Stimulated activated memory B cell treated with anti-CD40 and anti-IgM and Interleukin-4, amounts not matched to agents 10 μg/mL and 1 μg/mL and 100 μg/mL, for 72 hours (primary cell): ENCODE data around the gene BRD4.
A peak's percentile ranks its signal among the peaks of the same experiment; 100 is the strongest.

Source experiments
- ATAC-seq: fragments of 150-1000 bp; cut with Tn5 transposase; 2 replicates; pipeline ENCODE4 v1.10.0; 2021
- H3K27ac Mint-ChIP-seq: one replicate; pipeline ENCODE4 v1.8.0; 2022; ENCODE audit warnings: mild to moderate bottlenecking, mixed read lengths
- H3K27me3 Mint-ChIP-seq: one replicate; pipeline ENCODE4 v1.8.0; 2022; ENCODE audit warnings: mixed read lengths
- H3K36me3 Mint-ChIP-seq: one replicate; pipeline ENCODE4 v1.8.0; 2022; ENCODE audit warnings: mixed read lengths
- H3K4me1 Mint-ChIP-seq: one replicate; pipeline ENCODE4 v1.8.0; 2022; ENCODE audit warnings: mixed read lengths
- H3K4me3 Mint-ChIP-seq: one replicate; pipeline ENCODE4 v1.8.0; 2022; ENCODE audit warnings: mild to moderate bottlenecking, moderate library complexity, mixed read lengths
- H3K9me3 Mint-ChIP-seq: one replicate; pipeline ENCODE4 v1.8.0; 2022; ENCODE audit warnings: mixed read lengths

BRD4 gene

GRCh38 chr19:15280048-15280725 lies 52.2 kb downstream of the BRD4 start:
- H3K4me1 Mint-ChIP-seq = peaks cover 91% of the 10 kb centered on the region
- H3K27ac Mint-ChIP-seq = peak overlapping the region; percentile 46
- H3K36me3 Mint-ChIP-seq = peaks cover 5% of the 10 kb centered on the region
- no peak for ATAC-seq
- no peaks in the 10 kb centered on the region for H3K9me3 Mint-ChIP-seq
- H3K27me3 Mint-ChIP-seq = no peaks in the 10 kb centered on the region
- no peak overlapping the region for H3K4me3 Mint-ChIP-seq

DNA sequence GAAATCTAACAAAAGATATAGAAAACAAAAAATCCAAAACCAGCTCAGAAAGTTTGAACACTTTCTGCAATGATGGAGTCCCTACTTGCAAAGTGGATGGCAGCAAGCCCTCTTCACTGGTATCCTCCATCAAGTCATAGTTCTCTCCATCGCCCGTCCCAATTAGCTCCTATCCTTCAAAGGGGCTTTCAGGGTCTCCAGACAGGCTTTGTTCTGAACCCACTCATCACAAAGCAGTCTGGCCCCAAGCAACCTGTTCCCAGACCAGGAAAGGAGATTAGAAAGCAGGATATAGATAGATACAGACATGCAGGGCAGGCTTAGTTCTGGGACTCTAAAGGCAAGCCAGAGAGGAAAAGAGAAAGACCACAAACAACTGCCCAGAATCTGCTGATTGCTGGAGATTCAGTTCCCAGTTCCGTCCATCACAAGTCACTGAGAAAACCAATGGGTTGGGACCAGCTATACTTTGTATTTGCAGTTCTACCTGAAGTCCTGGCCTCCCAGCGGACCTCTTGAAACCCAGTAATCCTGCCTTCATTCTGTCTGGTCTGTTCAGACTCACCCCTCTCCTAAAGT lies 52.9 kb downstream of the BRD4 start:
- no peaks in the 10 kb centered on the region for H3K27me3 Mint-ChIP-seq
- H3K36me3 Mint-ChIP-seq = peaks cover 5% of the 10 kb centered on the region
- no peak for ATAC-seq
- H3K27ac Mint-ChIP-seq = peak overlapping the region; percentile 46
- no peak overlapping the region for H3K4me3 Mint-ChIP-seq
- H3K9me3 Mint-ChIP-seq = no peaks in the 10 kb centered on the region
- peaks cover 91% of the 10 kb centered on the region for H3K4me1 Mint-ChIP-seq

- Mint-ChIP-seq H3K27me3 (no peaks in the 10 kb centered on the region), H3K4me1 (peaks cover 85% of the 10 kb centered on the region), H3K36me3 (peaks cover 14% of the 10 kb centered on the region), H3K27ac (peak overlapping the region; percentile 50), H3K9me3 (no peaks in the 10 kb centered on the region), H3K4me3 (no peak overlapping the region)
- ATAC-seq = no peak
Observed at GRCh38 chr19:15276620-15277215, 55.6 kb downstream of the BRD4 start.

DNA sequence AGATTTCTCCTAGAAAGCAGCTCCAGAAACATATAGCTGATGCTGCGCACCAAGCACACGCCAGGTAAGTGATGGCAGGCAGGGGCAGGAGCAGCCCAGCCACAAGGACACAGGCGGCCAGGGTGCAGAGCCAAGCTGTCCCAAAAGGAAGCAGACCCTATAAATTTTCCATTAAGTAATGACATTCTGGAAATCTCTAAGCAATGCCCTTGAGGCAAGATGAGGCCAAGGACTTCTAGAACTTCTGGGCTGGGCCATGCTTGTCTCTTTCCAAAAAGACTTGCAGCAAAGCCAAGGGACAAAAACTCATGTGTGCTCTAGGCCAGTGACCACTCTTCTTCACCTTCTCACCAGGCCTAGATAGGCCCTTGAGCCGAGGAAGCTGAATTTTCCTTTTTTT lies 57.9 kb downstream of the BRD4 start:
- Mint-ChIP-seq H3K9me3 (no peaks in the 10 kb centered on the region), H3K36me3 (peaks cover 36% of the 10 kb centered on the region), H3K27me3 (no peaks in the 10 kb centered on the region), H3K27ac (peak overlapping the region; percentile 59), H3K4me1 (peaks cover 85% of the 10 kb centered on the region), H3K4me3 (no peak overlapping the region)
- no peak for ATAC-seq

GRCh38 chr19:15269806-15270205 lies 62.5 kb downstream of the BRD4 start:
- ATAC-seq = no peak
- H3K4me1 Mint-ChIP-seq = peaks cover 74% of the 10 kb centered on the region
- H3K36me3 Mint-ChIP-seq = peaks cover 49% of the 10 kb centered on the region
- no peaks in the 10 kb centered on the region for H3K27me3 Mint-ChIP-seq
- no peak overlapping the region for H3K4me3 Mint-ChIP-seq
- no peaks in the 10 kb centered on the region for H3K9me3 Mint-ChIP-seq
- peak overlapping the region; percentile 55 for H3K27ac Mint-ChIP-seq

GRCh38 chr19:15268928-15269253 lies 63.4 kb downstream of the BRD4 start:
- H3K36me3 Mint-ChIP-seq = peaks cover 56% of the 10 kb centered on the region
- H3K9me3 Mint-ChIP-seq = no peaks in the 10 kb centered on the region
- no peak overlapping the region for H3K4me3 Mint-ChIP-seq
- no peak for ATAC-seq
- peak overlapping the region; percentile 64 for H3K27ac Mint-ChIP-seq
- peaks cover 64% of the 10 kb centered on the region for H3K4me1 Mint-ChIP-seq
- no peaks in the 10 kb centered on the region for H3K27me3 Mint-ChIP-seq

DNA sequence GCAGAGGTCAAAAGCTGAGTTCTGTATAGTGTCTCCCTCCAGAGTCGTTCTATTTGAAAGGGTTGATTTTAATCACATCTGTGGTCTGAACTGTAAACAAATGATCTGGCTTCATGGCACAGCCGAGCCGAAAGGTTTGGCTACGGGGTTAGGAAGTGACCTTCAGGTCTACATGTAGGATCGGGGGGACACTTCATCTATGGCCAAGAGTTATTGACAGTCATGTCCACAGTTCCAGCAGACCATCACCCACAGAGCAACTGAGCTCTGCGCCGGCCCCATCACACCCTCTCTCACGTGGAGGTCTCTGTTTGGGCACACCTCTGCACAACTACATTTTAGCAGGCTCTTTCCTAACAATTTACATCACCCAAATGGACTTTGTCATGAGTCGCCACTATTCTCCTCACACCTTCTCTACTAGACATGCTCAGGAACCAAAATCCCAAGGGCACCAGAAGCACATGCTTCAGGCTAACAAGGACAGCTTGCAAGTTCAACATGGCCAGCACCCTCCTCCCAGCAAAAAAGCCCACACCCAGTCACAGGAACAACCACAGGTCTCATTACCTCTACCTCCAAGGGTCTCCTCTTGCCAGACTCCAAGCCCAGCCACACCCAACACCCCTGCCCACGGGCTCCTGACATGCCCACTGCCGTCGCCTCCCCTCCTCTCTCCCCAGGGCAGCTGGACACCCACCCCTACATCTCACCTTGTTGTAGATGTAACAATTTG lies 64.0 kb downstream of the BRD4 start:
- Mint-ChIP-seq H3K27ac (peak overlapping the region; percentile 64), H3K4me3 (no peak overlapping the region), H3K36me3 (peaks cover 61% of the 10 kb centered on the region), H3K27me3 (no peaks in the 10 kb centered on the region), H3K4me1 (peaks cover 62% of the 10 kb centered on the region), H3K9me3 (no peaks in the 10 kb centered on the region)
- no peak for ATAC-seq

DNA sequence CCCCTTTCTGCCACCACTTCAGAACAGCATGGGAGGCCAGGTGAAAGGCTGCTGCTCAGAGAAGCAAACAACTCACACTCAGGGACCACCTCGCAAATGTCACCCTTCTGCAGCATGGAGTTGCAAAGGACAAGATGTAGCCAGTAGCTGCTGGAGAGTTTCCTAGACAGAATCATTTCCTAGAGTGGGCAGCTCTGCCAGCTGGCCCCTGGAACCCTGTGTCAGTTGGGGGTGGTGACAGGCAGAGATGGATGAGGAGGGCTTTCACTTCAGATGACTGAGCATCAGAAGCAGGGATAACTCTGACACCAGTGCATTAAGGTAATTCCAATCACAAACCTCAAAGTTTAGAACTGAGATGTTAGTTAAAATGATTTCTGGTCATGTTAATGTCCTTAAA lies 65.7 kb downstream of the BRD4 start:
- no peak for ATAC-seq
- H3K4me1 Mint-ChIP-seq = peaks cover 48% of the 10 kb centered on the region
- H3K36me3 Mint-ChIP-seq = peaks cover 55% of the 10 kb centered on the region
- no peaks in the 10 kb centered on the region for H3K27me3 Mint-ChIP-seq
- H3K9me3 Mint-ChIP-seq = no peaks in the 10 kb centered on the region
- H3K4me3 Mint-ChIP-seq = no peak overlapping the region
- H3K27ac Mint-ChIP-seq = no peak overlapping the region

- H3K36me3 Mint-ChIP-seq = peaks cover 54% of the 10 kb centered on the region
Observed at GRCh38 chr19:15265850-15266248, 66.5 kb downstream of the BRD4 start.

GRCh38 chr19:15265214-15265849 lies 67.0 kb downstream of the BRD4 start:
- H3K36me3 Mint-ChIP-seq = peaks cover 54% of the 10 kb centered on the region
- ATAC-seq = no peak
- no peak overlapping the region for H3K27ac Mint-ChIP-seq

More at GRCh38 chr19:15265850-15266248, 66.5 kb downstream of the BRD4 start:
- ATAC-seq = no peak
- Mint-ChIP-seq H3K9me3 (no peaks in the 10 kb centered on the region), H3K27ac (no peak overlapping the region), H3K4me1 (peaks cover 46% of the 10 kb centered on the region), H3K4me3 (no peak overlapping the region), H3K27me3 (no peaks in the 10 kb centered on the region)

GRCh38 chr19:15264933-15265206 lies 67.5 kb downstream of the BRD4 start:
- H3K4me3 Mint-ChIP-seq = no peak overlapping the region
- H3K9me3 Mint-ChIP-seq = no peaks in the 10 kb centered on the region
- H3K36me3 Mint-ChIP-seq = peaks cover 50% of the 10 kb centered on the region
- H3K27me3 Mint-ChIP-seq = no peaks in the 10 kb centered on the region
- ATAC-seq = no peak
- H3K27ac Mint-ChIP-seq = no peak overlapping the region
- peaks cover 40% of the 10 kb centered on the region for H3K4me1 Mint-ChIP-seq

More at GRCh38 chr19:15265214-15265849, 67.0 kb downstream of the BRD4 start:
- H3K4me1 Mint-ChIP-seq = peaks cover 45% of the 10 kb centered on the region
- H3K4me3 Mint-ChIP-seq = no peak overlapping the region
- no peaks in the 10 kb centered on the region for H3K9me3 Mint-ChIP-seq
- no peaks in the 10 kb centered on the region for H3K27me3 Mint-ChIP-seq

GRCh38 chr19:15264061-15264932 lies 68.0 kb downstream of the BRD4 start:
- Mint-ChIP-seq H3K4me1 (peaks cover 35% of the 10 kb centered on the region), H3K36me3 (peaks cover 52% of the 10 kb centered on the region), H3K9me3 (no peaks in the 10 kb centered on the region), H3K27ac (peak overlapping the region; percentile 35), H3K4me3 (no peak overlapping the region), H3K27me3 (no peaks in the 10 kb centered on the region)
- ATAC-seq = no peak

- H3K27ac Mint-ChIP-seq = peak overlapping the region; percentile 35
- peaks cover 31% of the 10 kb centered on the region for H3K4me1 Mint-ChIP-seq
- no peaks in the 10 kb centered on the region for H3K27me3 Mint-ChIP-seq
- no peaks in the 10 kb centered on the region for H3K9me3 Mint-ChIP-seq
- no peak overlapping the region for H3K4me3 Mint-ChIP-seq
- no peak for ATAC-seq
- peaks cover 57% of the 10 kb centered on the region for H3K36me3 Mint-ChIP-seq
Observed at GRCh38 chr19:15263361-15263985, 68.9 kb downstream of the BRD4 start.

DNA sequence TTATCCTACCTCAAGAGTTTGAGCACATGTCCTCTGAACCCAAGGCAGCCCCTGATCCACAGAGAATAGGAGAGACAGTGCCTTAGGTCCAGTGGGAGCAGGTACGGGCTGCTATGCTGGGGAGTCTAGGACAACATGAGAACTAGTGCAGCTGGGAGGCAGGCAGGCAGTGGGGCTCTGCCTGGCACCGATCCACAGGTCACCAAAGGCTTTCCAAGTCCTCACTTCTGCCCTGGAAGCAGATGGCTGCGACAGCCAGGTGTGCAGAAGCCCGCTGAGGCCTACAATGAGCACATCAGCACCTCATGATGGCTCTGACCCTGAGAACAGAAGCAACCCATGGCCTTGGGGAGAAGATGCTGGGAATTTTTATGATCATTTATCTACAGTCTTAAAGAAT lies 70.3 kb downstream of the BRD4 start:
- H3K27ac Mint-ChIP-seq = no peak overlapping the region
- no peak for ATAC-seq
- H3K4me3 Mint-ChIP-seq = no peak overlapping the region
- no peaks in the 10 kb centered on the region for H3K27me3 Mint-ChIP-seq
- peaks cover 18% of the 10 kb centered on the region for H3K4me1 Mint-ChIP-seq
- no peaks in the 10 kb centered on the region for H3K9me3 Mint-ChIP-seq
- H3K36me3 Mint-ChIP-seq = peaks cover 58% of the 10 kb centered on the region
